ENCODE results near the gene STARD9. TPM values are rescaled to one million over a fixed set of nuclear protein-coding genes. Genes with fewer than 3 reads are reported as not detected.

STARD9 gene
- total and polyA plus RNA-seq, 9 of the 15 experiments (the other 6 are each of a cell fraction or from before 2014, with no cell fraction given), result 0.45 to 6.0 (median 3.6) TPM

GRCh38 chr15:42548249-42549031 lies 27.0 kb upstream of the STARD9 start, which contains the start of the genes HAUS2 and LRRC57 (continued):
- TF ChIP-seq ZBTB34 (CRISPR knock-in tag; IDR thresholded peaks at IDR 0.05) (no peak), BCL6 (CRISPR knock-in tag; IDR thresholded peaks at IDR 0.05) (no peak), MTA2 (IDR thresholded peaks at IDR 0.05; ENCODE audit: low read depth) (no peak), GTF2A2 (tag; IDR thresholded peaks at IDR 0.05) (no peak), PRPF4 (IDR thresholded peaks at IDR 0.05; ENCODE audit: insufficient read depth, low read depth, low read length, poor library complexity, severe bottlenecking) (no peak), KLF16 (IDR thresholded peaks at IDR 0.05) (no peak), ZNF561 (CRISPR knock-in tag; conservative IDR thresholded peaks at IDR 0.05) (no peak), NR3C1 (CRISPR knock-in tag; IDR thresholded peaks at IDR 0.05) (0 out of 2 replicates have a peak, but pooled peaks have one; percentile 9), NFE2L1 (tag; IDR thresholded peaks at IDR 0.05; ENCODE audit: borderline replicate concordance, low read depth) (no peak), RBFOX2 (IDR thresholded peaks at IDR 0.05; ENCODE audit: low read depth, low read length) (peak; percentile 99), ZNF740 (CRISPR knock-in tag; IDR thresholded peaks at IDR 0.05) (peak; percentile 47; the same call in 1 of the 2 replicates), ZNF740 (tag; IDR thresholded peaks at IDR 0.05) (no peak), HEY1 (CRISPR knock-in tag; IDR thresholded peaks at IDR 0.05; ENCODE audit: borderline replicate concordance) (no peak), ZNF398 (CRISPR knock-in tag; IDR thresholded peaks at IDR 0.05) (no peak), POLR2AphosphoS2 (IDR thresholded peaks at IDR 0.05; ENCODE audit: low read length) (peak; percentile 57; the same call in 1 of the 2 replicates), NR2C1 (IDR thresholded peaks at IDR 0.05) (no peak), NR2C1 (tag; IDR thresholded peaks at IDR 0.05) (no peak), ZEB2 (IDR thresholded peaks at IDR 0.05) (0 out of 2 replicates have a peak, but pooled peaks have one; percentile 41), SNIP1 (IDR thresholded peaks at IDR 0.05; ENCODE audit: low read depth) (no peak), HDAC2 (IDR thresholded peaks at IDR 0.05) (no peak), ZNF512 (tag; IDR thresholded peaks at IDR 0.05) (no peak), HMG20B (CRISPR knock-in tag; IDR thresholded peaks at IDR 0.05) (no peak), BRF2 (IDR thresholded peaks at IDR 0.05; ENCODE audit: borderline replicate concordance, insufficient read depth, insufficient read length) (no peak)
